Measurements from ENCODE around the gene MAIP1. TPM values are rescaled to one million over a fixed set of nuclear protein-coding genes. Genes with fewer than 3 reads are reported as not detected.
"Not testable (repeated sequence)": the region's sequence is repeated elsewhere in the genome, so short reads cannot be mapped to it uniquely, and the experiment has no call there.

The MAIP1 gene
- total and polyA plus RNA-seq, 2 experiments from 2014 or later, result 15.5 to 18.7 TPM

GRCh38 chr2:199911052-199911876, 44.1 kb upstream of the MAIP1 start, which contains the start of gene C2orf69:
Gene C2orf69 (plus strand): TSS chr2:199911293. CDS start chr2:199911439, 146 bp downstream.
- Histone ChIP-seq H3K36me3 (ENCODE audit: low read depth) (0 out of 2 replicates have a peak, but pooled peaks cover 4% of the 10 kb centered on the region), H4K20me1 (ENCODE audit: insufficient read depth) (no peaks in the 10 kb centered on the region), H3K9ac (peak within 1 kb of the TSS; percentile 96), H3K9me2 (ENCODE audit: insufficient read depth) (no peaks in the 10 kb centered on the region), H3K79me2 (ENCODE audit: insufficient read depth) (peaks cover 45% of the 10 kb centered on the region), H3K4me3 (peak within 1 kb of the TSS; percentile 94), H2AFZ (peak within 1 kb of the TSS; percentile 92), H3K4me2 (ENCODE audit: unreplicated experiment) (peak within 1 kb of the TSS; percentile 82), H3F3A (ENCODE audit: insufficient read depth) (no peaks in the 10 kb centered on the region), H3K4me1 (ENCODE audit: insufficient read depth) (peaks cover 25% of the 10 kb centered on the region; the same call in 1 of the 2 replicates), H3K27me3 (replicated peaks; ENCODE audit: insufficient read depth) (no peaks in the 10 kb centered on the region), H3K9me3 (ENCODE audit: low read depth) (no peaks in the 10 kb centered on the region), H3K27ac (peak within 1 kb of the TSS; percentile 93)
- no peak for TF ChIP-seq EZH2phosphoT487 (IDR thresholded peaks at IDR 0.05; ENCODE audit: insufficient read depth, low read depth)
- TF ChIP-seq EZH2 (IDR thresholded peaks at IDR 0.05; ENCODE audit: insufficient read depth, poor library complexity, severe bottlenecking), result no peak
- in situ Hi-C loops (cut with MboI), result no loop called here
- WGBS, 2 experiments (ENCODE audit: low coverage in 1 of 2, low lambda C conversion rate in 2 of 2, missing lambda C conversion rate in 2 of 2), result 1 to 2% methylated on average over 64 to 80 of the region's 85 CpGs
- DNase-seq, result peak; percentile 99

- Histone ChIP-seq H3K36me3 (ENCODE audit: low read depth) (0 out of 2 replicates have a peak, but pooled peaks cover 4% of the 10 kb centered on the region), H3K27me3 (replicated peaks; ENCODE audit: insufficient read depth) (no peaks in the 10 kb centered on the region), H3K79me2 (ENCODE audit: insufficient read depth) (peaks cover 50% of the 10 kb centered on the region), H3K4me1 (ENCODE audit: insufficient read depth) (peaks cover 25% of the 10 kb centered on the region; the same call in 1 of the 2 replicates), H3K4me3 (peak overlapping the region; percentile 94), H3K4me2 (ENCODE audit: unreplicated experiment) (peak overlapping the region; percentile 82), H4K20me1 (ENCODE audit: insufficient read depth) (no peaks in the 10 kb centered on the region), H3K9ac (peak overlapping the region; percentile 96), H3F3A (ENCODE audit: insufficient read depth) (no peaks in the 10 kb centered on the region), H2AFZ (peak overlapping the region; percentile 92), H3K9me3 (ENCODE audit: low read depth) (no peaks in the 10 kb centered on the region), H3K9me2 (ENCODE audit: insufficient read depth) (no peaks in the 10 kb centered on the region), H3K27ac (peak overlapping the region; percentile 93)
- 0 to 1% methylated on average over 13 of the region's 13 CpGs for WGBS, 2 experiments (ENCODE audit: low coverage in 1 of 2, low lambda C conversion rate in 2 of 2, missing lambda C conversion rate in 2 of 2)
- in situ Hi-C loops (cut with MboI), result no loop called here
- no peak for TF ChIP-seq EZH2phosphoT487 (IDR thresholded peaks at IDR 0.05; ENCODE audit: insufficient read depth, low read depth)
- no peak for TF ChIP-seq EZH2 (IDR thresholded peaks at IDR 0.05; ENCODE audit: insufficient read depth, poor library complexity, severe bottlenecking)
- no peak for DNase-seq
These were observed 43.6 kb upstream of the MAIP1 start for GRCh38 chr2:199911877-199912161.

- in situ Hi-C loops (cut with MboI); H3K9me2 ChIP-seq (ENCODE audit: insufficient read depth); H3K9me3 ChIP-seq (ENCODE audit: low read depth); H3K27me3 ChIP-seq (replicated peaks; ENCODE audit: insufficient read depth); DNase-seq; H3K36me3 ChIP-seq (ENCODE audit: low read depth); H3K27ac ChIP-seq; H2AFZ ChIP-seq; H3F3A ChIP-seq (ENCODE audit: insufficient read depth); H4K20me1 ChIP-seq (ENCODE audit: insufficient read depth): not testable (repeated sequence)
- H3K4me2 ChIP-seq (ENCODE audit: unreplicated experiment), result peak overlapping the region; percentile 82
- peak overlapping the region; percentile 94 for H3K4me3 ChIP-seq
- 83 to 86% methylated on average over 12 of the region's 12 CpGs for WGBS, 2 experiments (ENCODE audit: low coverage in 1 of 2, low lambda C conversion rate in 2 of 2, missing lambda C conversion rate in 2 of 2)
- peaks cover 59% of the 10 kb centered on the region for H3K79me2 ChIP-seq (ENCODE audit: insufficient read depth)
- peak overlapping the region; percentile 96 for H3K9ac ChIP-seq
- H3K4me1 ChIP-seq (ENCODE audit: insufficient read depth), result peaks cover 25% of the 10 kb centered on the region; the same call in 1 of the 2 replicates
These were observed 42.7 kb upstream of the MAIP1 start for GRCh38 chr2:199912553-199913114.

GRCh38 chr2:199914372-199914958, 40.9 kb upstream of the MAIP1 start:
- in situ Hi-C loops (cut with MboI), result no loop called here
- Histone ChIP-seq H3K4me2 (ENCODE audit: unreplicated experiment) (peak overlapping the region; percentile 32), H3K36me3 (ENCODE audit: low read depth) (peaks cover 16% of the 10 kb centered on the region; the same call in 1 of the 2 replicates), H3K79me2 (ENCODE audit: insufficient read depth) (peaks cover 77% of the 10 kb centered on the region), H3F3A (ENCODE audit: insufficient read depth) (no peaks in the 10 kb centered on the region), H2AFZ (no peak overlapping the region), H3K9me2 (ENCODE audit: insufficient read depth) (no peaks in the 10 kb centered on the region), H3K27me3 (replicated peaks; ENCODE audit: insufficient read depth) (no peaks in the 10 kb centered on the region), H3K27ac (no peak overlapping the region), H3K9ac (no peak overlapping the region), H3K4me1 (ENCODE audit: insufficient read depth) (peaks cover 25% of the 10 kb centered on the region; the same call in 1 of the 2 replicates), H3K4me3 (0 out of 2 replicates have a peak overlapping the region, but pooled peaks have one; percentile 48), H4K20me1 (ENCODE audit: insufficient read depth) (no peaks in the 10 kb centered on the region), H3K9me3 (ENCODE audit: low read depth) (no peaks in the 10 kb centered on the region)
- DNase-seq, result no peak
- no peak for TF ChIP-seq EZH2phosphoT487 (IDR thresholded peaks at IDR 0.05; ENCODE audit: insufficient read depth, low read depth)
- TF ChIP-seq EZH2 (IDR thresholded peaks at IDR 0.05; ENCODE audit: insufficient read depth, poor library complexity, severe bottlenecking), result no peak
- WGBS, 2 experiments (ENCODE audit: low coverage in 1 of 2, low lambda C conversion rate in 2 of 2, missing lambda C conversion rate in 2 of 2), result 60 to 61% methylated on average over 2 of the region's 2 CpGs

All from GM23248 (cell line).